GM13976 (cell line): Measurements from ENCODE around the gene TSPAN33.
"Not testable (repeated sequence)": the region's sequence is repeated elsewhere in the genome, so short reads cannot be mapped to it uniquely, and the experiment has no call there.

Source experiments
- DNase-seq: peaks from one replicate; pipeline ENCODE4 v3.0.0; 2012; ENCODE audit warnings: low spot score
- CTCF ChIP-seq: IDR thresholded peaks from 2 replicates; pipeline ENCODE4 v1.5.1; 2012; ENCODE audit warnings: borderline replicate concordance, mild to moderate bottlenecking; ENCODE audit not compliant: insufficient read depth; ENCODE audit errors: extremely low read depth, missing control alignments, control extremely low read depth
- in situ Hi-C: fragments of 300-500 bp; cut with MboI; formaldehyde crosslinking; loops from one replicate; pipeline ENCODE4 v1.12.0; 2022; ENCODE audit warnings: low sequenced_read_pairs, mixed read lengths, inconsistent platforms; ENCODE audit not compliant: unreplicated experiment

Gene TSPAN33

GRCh38 chr7:129169686-129170440, 25.4 kb downstream of the TSPAN33 start:
- no peak for TF ChIP-seq CTCF
- in situ Hi-C loops, result no loop called here
- DNase-seq, result peak; percentile 67

- TF ChIP-seq CTCF, result no peak
- in situ Hi-C loops, result no loop called here
- no peak for DNase-seq
These were observed 26.0 kb downstream of the TSPAN33 start for GRCh38 chr7:129170441-129171021.

- DNase-seq, result not testable (repeated sequence)
These were observed 29.4 kb downstream of the TSPAN33 start for GRCh38 chr7:129173861-129174260.

GRCh38 chr7:129176916-129177710, 32.6 kb downstream of the TSPAN33 start:
- in situ Hi-C loops, result no loop called here
- no peak for DNase-seq
- no peak for TF ChIP-seq CTCF

More at GRCh38 chr7:129173861-129174260, 29.4 kb downstream of the TSPAN33 start:
- in situ Hi-C loops, result not testable (repeated sequence)

- no peak for TF ChIP-seq CTCF
- no peak for DNase-seq
- in situ Hi-C loops, result no loop called here
These were observed 40.6 kb downstream of the TSPAN33 start for GRCh38 chr7:129184981-129185670.

GRCh38 chr7:129186749-129187260, 42.3 kb downstream of the TSPAN33 start:
- DNase-seq, result no peak
- TF ChIP-seq CTCF, result no peak
- in situ Hi-C loops, result no loop called here
